GM10266 (cell line): ENCODE results near the gene POLD2.

Source experiments
- DNase-seq: peaks from one replicate; pipeline ENCODE4 v3.0.0; 2012; ENCODE audit errors: extremely low spot score
- TF ChIP-seq, protein P1 (sequence below): IDR thresholded peaks from 2 replicates; pipeline ENCODE4 v1.5.1; 2012; ENCODE audit warnings: mild to moderate bottlenecking, low read depth; ENCODE audit not compliant: control insufficient read depth, insufficient read depth; ENCODE audit errors: missing control alignments

Gene POLD2

DNA sequence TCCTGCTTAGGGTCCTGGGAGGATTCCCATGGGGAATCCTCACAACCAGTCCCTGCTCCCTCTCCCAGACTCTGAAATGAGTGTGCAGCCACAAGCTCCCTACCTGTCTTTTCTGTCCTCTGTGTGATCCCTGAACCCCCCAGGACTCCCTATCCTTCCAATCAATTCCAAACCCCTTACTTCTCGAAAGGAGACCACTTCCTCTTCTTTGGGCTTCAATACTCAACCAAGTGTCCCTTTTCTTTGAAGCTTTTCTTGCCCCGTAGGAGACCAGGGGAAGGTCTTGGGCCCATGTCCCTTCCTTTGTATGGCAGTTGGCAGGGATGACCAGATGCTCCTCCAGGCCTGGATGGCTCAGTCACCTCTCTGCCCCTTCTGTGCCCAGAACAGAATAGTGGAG is 17.5 kb downstream of the POLD2 start:
- DNase-seq, result no peak
- TF ChIP-seq, protein P1, sequence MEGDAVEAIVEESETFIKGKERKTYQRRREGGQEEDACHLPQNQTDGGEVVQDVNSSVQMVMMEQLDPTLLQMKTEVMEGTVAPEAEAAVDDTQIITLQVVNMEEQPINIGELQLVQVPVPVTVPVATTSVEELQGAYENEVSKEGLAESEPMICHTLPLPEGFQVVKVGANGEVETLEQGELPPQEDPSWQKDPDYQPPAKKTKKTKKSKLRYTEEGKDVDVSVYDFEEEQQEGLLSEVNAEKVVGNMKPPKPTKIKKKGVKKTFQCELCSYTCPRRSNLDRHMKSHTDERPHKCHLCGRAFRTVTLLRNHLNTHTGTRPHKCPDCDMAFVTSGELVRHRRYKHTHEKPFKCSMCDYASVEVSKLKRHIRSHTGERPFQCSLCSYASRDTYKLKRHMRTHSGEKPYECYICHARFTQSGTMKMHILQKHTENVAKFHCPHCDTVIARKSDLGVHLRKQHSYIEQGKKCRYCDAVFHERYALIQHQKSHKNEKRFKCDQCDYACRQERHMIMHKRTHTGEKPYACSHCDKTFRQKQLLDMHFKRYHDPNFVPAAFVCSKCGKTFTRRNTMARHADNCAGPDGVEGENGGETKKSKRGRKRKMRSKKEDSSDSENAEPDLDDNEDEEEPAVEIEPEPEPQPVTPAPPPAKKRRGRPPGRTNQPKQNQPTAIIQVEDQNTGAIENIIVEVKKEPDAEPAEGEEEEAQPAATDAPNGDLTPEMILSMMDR, result no peak

DNA sequence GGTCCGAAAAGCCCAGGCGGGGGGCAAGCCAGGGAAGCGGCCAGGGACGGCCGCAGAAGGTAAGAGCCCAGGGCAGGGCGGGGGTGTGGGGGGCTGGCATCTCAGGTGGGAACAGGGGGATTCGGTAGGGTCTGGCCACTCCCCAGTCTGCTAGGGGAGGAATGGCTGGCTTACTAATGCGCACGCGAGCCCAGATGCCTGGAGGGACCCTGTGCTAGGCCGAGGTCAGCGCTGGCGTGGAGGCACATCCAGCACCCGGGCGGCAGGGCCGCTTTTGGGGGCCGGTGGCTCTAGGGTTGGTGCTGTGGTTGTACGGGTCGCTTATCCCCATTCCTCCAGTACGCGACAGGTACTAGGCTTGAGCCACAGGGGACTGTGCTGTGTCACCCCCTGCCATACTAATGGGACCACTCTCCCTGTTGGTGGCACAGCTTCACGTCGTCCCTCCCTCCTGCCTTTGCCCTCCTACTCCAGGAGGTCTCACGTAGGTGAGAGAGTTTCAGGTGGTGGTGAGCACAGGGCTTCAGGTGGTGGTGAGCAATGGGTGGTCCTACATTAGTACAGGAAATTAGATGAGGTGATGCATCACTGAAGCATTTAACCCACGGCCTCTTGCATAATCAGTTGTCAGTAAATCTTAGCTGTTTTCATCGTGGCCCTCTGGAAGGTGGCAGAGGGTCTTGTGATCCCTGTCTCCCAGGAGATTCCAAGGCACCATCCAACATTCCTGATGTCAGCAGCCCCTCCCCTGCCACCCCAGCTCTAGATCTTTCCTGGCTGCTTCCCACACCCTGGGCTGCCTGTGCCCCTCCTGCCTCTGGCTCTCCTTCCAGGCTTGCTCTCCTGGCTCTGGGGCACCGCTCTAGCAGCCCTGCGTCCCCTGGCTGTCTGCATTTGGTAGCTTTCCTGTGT is 18.2 kb downstream of the POLD2 start:
- no peak for DNase-seq
- TF ChIP-seq, protein P1, result no peak

DNA sequence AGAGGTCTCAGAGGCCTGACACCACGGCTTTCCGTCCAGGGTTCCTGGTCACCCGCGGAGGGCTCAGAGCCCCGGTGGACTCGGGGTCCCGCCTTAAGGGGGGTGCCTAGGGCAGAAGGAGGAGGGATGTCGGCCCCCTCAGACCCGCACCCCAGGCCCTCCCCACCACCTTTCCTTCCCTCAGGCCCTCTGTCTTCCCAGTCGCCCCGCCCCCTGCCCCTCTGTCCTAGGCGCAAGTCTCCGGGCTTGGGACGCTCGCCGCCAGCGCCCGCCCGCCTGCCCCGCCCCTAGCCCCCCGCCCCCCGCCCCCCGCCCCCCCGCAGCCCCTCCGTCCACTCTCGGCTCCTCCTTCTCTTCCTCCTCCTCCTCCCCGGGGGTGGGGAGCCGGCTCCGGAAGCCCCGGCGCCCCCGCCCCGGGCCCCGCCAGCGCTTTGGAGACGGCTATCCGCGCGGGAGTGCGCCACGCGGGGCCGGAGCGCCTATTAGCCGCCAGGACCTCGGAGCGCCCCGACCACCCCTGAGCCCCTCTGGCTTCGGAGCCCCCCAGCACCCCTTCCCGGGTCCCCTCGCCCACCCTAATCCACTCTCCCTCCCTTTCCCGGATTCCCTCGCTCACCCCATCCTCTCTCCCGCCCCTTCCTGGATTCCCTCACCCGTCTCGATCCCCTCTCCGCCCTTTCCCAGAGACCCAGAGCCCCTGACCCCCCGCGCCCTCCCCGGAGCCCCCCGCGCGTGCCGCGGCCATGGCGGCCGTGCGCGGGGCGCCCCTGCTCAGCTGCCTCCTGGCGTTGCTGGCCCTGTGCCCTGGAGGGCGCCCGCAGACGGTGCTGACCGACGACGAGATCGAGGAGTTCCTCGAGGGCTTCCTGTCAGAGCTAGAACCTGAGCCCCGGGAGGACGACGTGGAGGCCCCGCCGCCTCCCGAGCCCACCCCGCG is 19.2 kb downstream of the POLD2 start, which contains the start of gene AEBP1:
AEBP1 (plus strand) TSS at position 423 of the 937 bp plus-strand sequence; CDS start at position 744, 321 bp downstream.
- DNase-seq, result no peak
- TF ChIP-seq, protein P1, result peak; percentile 15

DNA sequence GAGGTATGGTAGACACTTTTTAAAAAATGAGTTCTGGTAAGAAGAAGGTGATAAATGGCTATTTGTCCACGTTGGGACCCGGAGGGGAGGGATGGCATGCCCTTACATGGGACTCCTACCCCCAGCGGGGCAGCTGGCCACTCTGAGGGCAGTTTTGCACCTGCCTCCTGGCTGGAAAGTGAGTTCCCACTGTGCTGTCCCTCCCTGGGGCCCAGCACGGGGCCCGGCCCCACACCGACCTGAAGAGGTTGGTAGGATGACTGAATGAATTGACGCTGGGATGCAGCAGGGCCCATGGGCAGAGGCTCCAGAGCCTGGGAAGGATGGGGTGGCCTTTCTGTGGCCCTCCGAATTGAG is 19.8 kb downstream of the POLD2 start:
- no peak for DNase-seq
- TF ChIP-seq, protein P1, result no peak

DNA sequence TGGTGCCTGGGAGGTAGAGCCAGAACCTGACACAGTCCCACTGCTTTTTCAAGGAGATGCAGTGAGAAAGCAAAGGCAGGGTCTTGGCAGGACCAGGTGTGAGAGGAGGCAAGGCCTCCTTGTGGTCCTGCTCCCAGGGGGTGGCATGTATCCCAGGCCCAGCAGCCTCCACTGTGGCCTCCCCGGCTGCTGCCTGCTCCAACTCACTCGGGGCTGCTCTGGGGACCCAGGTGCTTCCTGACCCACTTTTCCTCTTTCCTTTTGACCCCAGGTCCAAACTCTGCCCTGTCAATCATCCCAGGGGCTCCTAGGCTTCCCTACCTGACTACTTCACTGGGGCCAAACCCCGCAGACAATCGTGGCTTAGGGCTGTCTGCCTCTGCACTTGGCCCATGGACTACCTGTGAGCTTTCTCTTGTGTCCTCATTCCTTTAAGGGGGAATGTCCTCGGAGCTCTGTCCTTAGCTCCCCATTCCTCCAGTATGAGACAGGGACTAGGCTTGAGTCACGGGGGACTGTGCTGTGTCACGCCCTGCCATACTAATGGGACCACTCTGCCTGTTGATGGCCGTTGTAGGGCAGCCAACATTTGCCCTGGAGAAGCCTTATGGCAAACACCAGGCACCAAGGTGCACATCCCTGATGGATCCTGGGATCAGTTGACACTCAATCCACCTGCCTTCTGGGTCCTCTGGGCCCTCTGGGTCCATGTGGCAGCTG is 20.3 kb downstream of the POLD2 start:
- DNase-seq, result no peak
- TF ChIP-seq, protein P1, result no peak

DNA sequence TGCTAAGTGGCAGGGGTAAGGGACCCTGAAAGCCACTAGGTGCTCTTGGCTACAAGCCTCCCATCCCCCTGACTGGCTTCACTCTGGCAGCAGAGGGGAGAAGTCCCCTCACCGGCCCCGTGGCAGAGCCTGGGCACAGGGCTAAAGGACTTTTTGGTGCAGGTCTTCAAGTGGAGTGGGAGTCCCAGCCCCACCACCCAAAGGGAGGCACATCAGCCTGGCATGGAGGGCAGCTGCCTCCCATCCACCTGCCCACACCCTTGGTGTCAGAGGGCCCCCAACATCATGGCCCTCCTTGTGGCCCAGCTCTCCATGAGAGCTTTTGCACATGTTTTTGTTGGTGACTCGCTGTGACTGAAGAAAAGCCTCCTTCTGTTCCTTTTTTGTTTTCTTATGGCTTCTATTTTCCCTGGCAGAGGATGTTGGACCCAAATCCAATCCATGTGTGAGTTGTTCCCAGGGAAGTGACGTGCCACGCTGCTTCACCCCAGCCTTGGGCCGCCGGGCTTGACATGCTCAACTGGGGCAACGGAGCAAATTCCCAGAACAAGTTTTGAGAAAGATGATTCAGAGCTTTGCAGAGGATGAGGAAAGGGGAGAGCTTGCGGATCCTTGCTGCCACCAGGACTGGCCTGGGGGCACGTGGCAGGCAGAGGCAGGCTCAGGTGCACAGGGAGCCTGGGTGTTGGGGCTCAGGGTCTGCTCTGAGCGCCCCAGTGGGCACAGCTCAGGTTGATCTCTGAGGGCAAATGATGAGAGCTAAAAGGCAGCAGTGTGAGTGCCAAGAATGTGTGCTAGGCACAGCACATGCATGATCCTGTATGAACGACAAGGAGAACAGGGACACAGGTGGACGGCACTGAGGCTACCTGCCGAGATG is 21.1 kb downstream of the POLD2 start:
- TF ChIP-seq, protein P1, result no peak
- DNase-seq, result no peak
